ENCODE data around the gene TTC8. TPM values are rescaled to one million over a fixed set of nuclear protein-coding genes. Genes with fewer than 3 reads are reported as not detected.

The TTC8 gene
- total RNA-seq, 4 donors from 2014 or later, result 16.4 to 29.9 (median 23.7) TPM

DNA sequence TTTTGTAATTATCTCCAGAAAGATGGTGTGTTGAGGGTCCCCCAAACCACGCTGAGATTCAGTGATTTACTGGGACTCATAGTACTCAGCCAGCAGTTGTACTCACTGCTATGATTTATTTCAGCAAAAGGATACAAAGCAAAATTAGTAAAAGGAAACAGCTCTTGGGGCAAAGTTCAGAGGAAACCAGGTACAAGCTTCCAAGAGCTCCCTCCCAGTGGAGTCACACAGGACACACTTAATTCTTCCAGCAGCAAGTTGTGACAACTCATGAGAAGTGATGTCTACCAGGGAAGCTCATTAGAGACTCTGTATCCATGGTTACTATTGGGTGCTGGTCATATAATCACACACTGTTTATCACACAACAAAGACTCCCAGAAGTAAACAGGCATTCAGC is 38.7 kb downstream of the TTC8 start:
- H3K4me3 ChIP-seq, result no peak overlapping the region
- H3K27ac ChIP-seq (replicated peaks in 1 of 4), result no peak overlapping the region
- TF ChIP-seq POLR2A (IDR thresholded peaks at IDR 0.05; ENCODE audit: low read depth) (no peak), EP300 (IDR thresholded peaks at IDR 0.05) (no peak), POLR2AphosphoS5 (IDR thresholded peaks at IDR 0.05) (no peak)
- TF ChIP-seq, protein P1, sequence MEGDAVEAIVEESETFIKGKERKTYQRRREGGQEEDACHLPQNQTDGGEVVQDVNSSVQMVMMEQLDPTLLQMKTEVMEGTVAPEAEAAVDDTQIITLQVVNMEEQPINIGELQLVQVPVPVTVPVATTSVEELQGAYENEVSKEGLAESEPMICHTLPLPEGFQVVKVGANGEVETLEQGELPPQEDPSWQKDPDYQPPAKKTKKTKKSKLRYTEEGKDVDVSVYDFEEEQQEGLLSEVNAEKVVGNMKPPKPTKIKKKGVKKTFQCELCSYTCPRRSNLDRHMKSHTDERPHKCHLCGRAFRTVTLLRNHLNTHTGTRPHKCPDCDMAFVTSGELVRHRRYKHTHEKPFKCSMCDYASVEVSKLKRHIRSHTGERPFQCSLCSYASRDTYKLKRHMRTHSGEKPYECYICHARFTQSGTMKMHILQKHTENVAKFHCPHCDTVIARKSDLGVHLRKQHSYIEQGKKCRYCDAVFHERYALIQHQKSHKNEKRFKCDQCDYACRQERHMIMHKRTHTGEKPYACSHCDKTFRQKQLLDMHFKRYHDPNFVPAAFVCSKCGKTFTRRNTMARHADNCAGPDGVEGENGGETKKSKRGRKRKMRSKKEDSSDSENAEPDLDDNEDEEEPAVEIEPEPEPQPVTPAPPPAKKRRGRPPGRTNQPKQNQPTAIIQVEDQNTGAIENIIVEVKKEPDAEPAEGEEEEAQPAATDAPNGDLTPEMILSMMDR (IDR thresholded peaks at IDR 0.05), result no peak
- peaks cover 0 to 5% (median 0%) of the 10 kb centered on the region in 4 donors for H3K4me1 ChIP-seq
- 94% methylated on average over 1 of the region's 1 CpG for WGBS
- no peaks in the 10 kb centered on the region for H3K27me3 ChIP-seq
- no peaks in the 10 kb centered on the region for H3K9me3 ChIP-seq
- peaks cover 5 to 46% (median 11%) of the 10 kb centered on the region in 4 donors for H3K36me3 ChIP-seq
- DNase-seq (ENCODE audit: extremely low spot score), result no peak
- intact Hi-C loops (cut with DNase I), result no loop called here

GRCh38 chr14:88864198-88864597 is 39.7 kb downstream of the TTC8 start:
- H3K36me3 ChIP-seq, result peaks cover 2 to 35% (median 9%) of the 10 kb centered on the region in 4 donors
- H3K9me3 ChIP-seq, result no peaks in the 10 kb centered on the region
- no peaks in the 10 kb centered on the region for H3K27me3 ChIP-seq
- peaks cover 0 to 5% (median 0%) of the 10 kb centered on the region in 4 donors for H3K4me1 ChIP-seq
- TF ChIP-seq POLR2AphosphoS5 (IDR thresholded peaks at IDR 0.05) (no peak), POLR2A (IDR thresholded peaks at IDR 0.05; ENCODE audit: low read depth) (no peak), EP300 (IDR thresholded peaks at IDR 0.05) (no peak)
- TF ChIP-seq, protein P1 (IDR thresholded peaks at IDR 0.05), result no peak
- intact Hi-C loops (cut with DNase I), result no loop called here
- H3K4me3 ChIP-seq, result no peak overlapping the region
- H3K27ac ChIP-seq (replicated peaks in 1 of 4), result no peak overlapping the region
- WGBS, result 81% methylated on average over 1 of the region's 1 CpG
- DNase-seq (ENCODE audit: extremely low spot score), result no peak

GRCh38 chr14:88866305-88866704 is 41.9 kb downstream of the TTC8 start:
- Histone ChIP-seq H3K36me3 (peaks cover 6 to 40% (median 12%) of the 10 kb centered on the region in 4 donors), H3K27ac (replicated peaks in 1 of 4) (no peak overlapping the region), H3K27me3 (no peaks in the 10 kb centered on the region), H3K4me3 (no peak overlapping the region), H3K9me3 (no peaks in the 10 kb centered on the region), H3K4me1 (peaks cover 0 to 5% (median 0%) of the 10 kb centered on the region in 4 donors)
- intact Hi-C loops (cut with DNase I), result no loop called here
- TF ChIP-seq POLR2A (IDR thresholded peaks at IDR 0.05; ENCODE audit: low read depth) (no peak), EP300 (IDR thresholded peaks at IDR 0.05) (no peak), POLR2AphosphoS5 (IDR thresholded peaks at IDR 0.05) (no peak)
- TF ChIP-seq, protein P1 (IDR thresholded peaks at IDR 0.05), result no peak
- 82% methylated on average over 3 of the region's 3 CpGs for WGBS
- DNase-seq (ENCODE audit: extremely low spot score), result no peak

- TF ChIP-seq POLR2AphosphoS5 (IDR thresholded peaks at IDR 0.05), result no peak
- TF ChIP-seq, protein P1 (IDR thresholded peaks at IDR 0.05), result peak; percentile 39 to 52 (median 48)
- no peak overlapping the region for H3K27ac ChIP-seq (replicated peaks in 1 of 4)
- no peak for DNase-seq (ENCODE audit: extremely low spot score)
- H3K4me1 ChIP-seq, result peaks cover 0 to 5% (median 0%) of the 10 kb centered on the region in 4 donors
- intact Hi-C loops (cut with DNase I), result loop anchor here (2.0 kb wide), 1 partner anchor 202 kb away; no protein-coding TSS in a partner anchor
- H3K27me3 ChIP-seq, result no peaks in the 10 kb centered on the region
- H3K36me3 ChIP-seq, result peaks cover 12 to 43% (median 19%) of the 10 kb centered on the region in 4 donors
- H3K4me3 ChIP-seq, result no peak overlapping the region
- no peaks in the 10 kb centered on the region for H3K9me3 ChIP-seq
These were observed 44.2 kb downstream of the TTC8 start for GRCh38 chr14:88868558-88869159.

GRCh38 chr14:88870777-88871176 is 46.3 kb downstream of the TTC8 start:
- H3K4me3 ChIP-seq, result no peak overlapping the region
- peaks cover 12 to 59% (median 20%) of the 10 kb centered on the region in 4 donors for H3K36me3 ChIP-seq
- no peak overlapping the region for H3K27ac ChIP-seq (replicated peaks in 1 of 4)
- H3K9me3 ChIP-seq, result no peaks in the 10 kb centered on the region
- no peaks in the 10 kb centered on the region for H3K27me3 ChIP-seq
- DNase-seq (ENCODE audit: extremely low spot score), result no peak
- WGBS, result 93% methylated on average over 7 of the region's 7 CpGs
- intact Hi-C loops (cut with DNase I), result no loop called here
- no peaks in the 10 kb centered on the region for H3K4me1 ChIP-seq
- TF ChIP-seq, protein P1 (IDR thresholded peaks at IDR 0.05), result no peak
- TF ChIP-seq POLR2A (IDR thresholded peaks at IDR 0.05; ENCODE audit: low read depth), result no peak
- TF ChIP-seq POLR2AphosphoS5 (IDR thresholded peaks at IDR 0.05), result no peak
- TF ChIP-seq EP300 (IDR thresholded peaks at IDR 0.05), result no peak
